HEK293 (cell line): Measurements from ENCODE around the gene SYS1.

Experiments used
- CTCF ChIA-PET: fragments of 350-600 bp; formaldehyde crosslinking; extraction: SDS; loops from one replicate; lab custom pipeline; 2021; ENCODE audit warnings: antibody characterized with exemption; lab: Yijun Ruan, JAX
- POLR2A ChIA-PET: fragments of 300-600 bp; formaldehyde crosslinking; extraction: SDS; loops from one replicate; lab custom pipeline; 2020; ENCODE audit warnings: antibody characterized with exemption, inconsistent platforms; lab: Yijun Ruan, JAX
- H3K27ac ChIP-seq: fragments of 200-500 bp; sonication (Bioruptor generic); 2 replicates; pipeline ENCODE4 v1.5.1; 2014; ENCODE audit warnings: low read depth, low read length, control low read depth, inconsistent platforms; ENCODE audit errors: extremely low read depth
- H3K36me3 ChIP-seq, 2 experiments: fragments of 200-500 bp in 1 of 2; sonication (Bioruptor generic) in 1 of 2; 1 replicate in 1 of 2; 2 replicates in 1 of 2; pipeline ENCODE4 v1.5.1; 2014 to 2017; ENCODE audit warnings: inconsistent platforms in 2 of 2, low read length in 2 of 2; ENCODE audit not compliant: control insufficient read depth in 2 of 2, insufficient read depth in 1 of 2
- H3K4me1 ChIP-seq: fragments of 200-500 bp; sonication (Bioruptor generic); 2 replicates; pipeline ENCODE4 v1.5.1; 2014; ENCODE audit warnings: mild to moderate bottlenecking, low read length, inconsistent platforms; ENCODE audit not compliant: control insufficient read depth, insufficient read depth
- H3K4me3 ChIP-seq: 2 replicates; pipeline ENCODE4 v1.5.1; 2011; ENCODE audit warnings: low read depth, mild to moderate bottlenecking, control low read depth, low read length, moderate library complexity
- H3K9me3 ChIP-seq: fragments of 200-500 bp; sonication (Bioruptor generic); 2 replicates; pipeline ENCODE4 v1.5.1; 2014; ENCODE audit warnings: low read depth, low read length, inconsistent platforms; ENCODE audit not compliant: control insufficient read depth, insufficient read depth
- ATF2 ChIP-seq: fragments of 450-650 bp; formaldehyde crosslinking; IDR thresholded peaks from 2 replicates; pipeline ENCODE4 v1.5.1; 2016; ENCODE audit warnings: missing biosample characterization, missing genetic modification characterization, low read depth
- IKZF3 ChIP-seq: fragments of 450-650 bp; IDR thresholded peaks from 2 replicates; pipeline ENCODE4 v1.5.0; 2018; ENCODE audit warnings: missing biosample characterization, mild to moderate bottlenecking, missing genetic modification characterization, moderate library complexity
- TRIM28 ChIP-seq: IDR thresholded peaks from 2 replicates; pipeline ENCODE4 v1.6.1; 2011; ENCODE audit warnings: low read length, control low read depth, borderline replicate concordance
- ZBTB10 ChIP-seq: fragments of 450-650 bp; formaldehyde crosslinking; IDR thresholded peaks from 2 replicates; pipeline ENCODE4 v1.5.1; 2016; ENCODE audit warnings: missing biosample characterization, missing genetic modification characterization
- ZNF148 ChIP-seq: fragments of 450-650 bp; formaldehyde crosslinking; IDR thresholded peaks from 2 replicates; pipeline ENCODE4 v1.5.0; 2017; ENCODE audit warnings: missing biosample characterization, missing genetic modification characterization, borderline replicate concordance
- ZNF18 ChIP-seq: fragments of 450-650 bp; formaldehyde crosslinking; IDR thresholded peaks from 2 replicates; pipeline ENCODE4 v1.5.1; 2016; ENCODE audit warnings: missing biosample characterization, missing genetic modification characterization
- ZNF311 ChIP-seq: fragments of 450-650 bp; formaldehyde crosslinking; IDR thresholded peaks from 2 replicates; pipeline ENCODE4 v1.5.1; 2017; ENCODE audit warnings: missing biosample characterization, missing genetic modification characterization, borderline replicate concordance
- ZNF324 ChIP-seq: fragments of 450-650 bp; formaldehyde crosslinking; IDR thresholded peaks from 2 replicates; pipeline ENCODE4 v1.5.1; 2016; ENCODE audit warnings: missing biosample characterization, missing genetic modification characterization
- ZNF433 ChIP-seq: fragments of 450-650 bp; formaldehyde crosslinking; IDR thresholded peaks from 2 replicates; pipeline ENCODE4 v1.5.1; 2016; ENCODE audit warnings: missing biosample characterization, missing genetic modification characterization, low read depth
- ZNF518A ChIP-seq: fragments of 450-650 bp; formaldehyde crosslinking; conservative IDR thresholded peaks from 2 replicates; pipeline ENCODE4 v1.5.1; 2016; ENCODE audit warnings: low read depth, missing biosample characterization, missing genetic modification characterization
- ZNF549 ChIP-seq: fragments of 450-650 bp; IDR thresholded peaks from 2 replicates; pipeline ENCODE4 v1.5.1; 2018; ENCODE audit warnings: missing biosample characterization, missing genetic modification characterization, mild to moderate bottlenecking, inconsistent platforms, moderate library complexity
- ZNF571 ChIP-seq: fragments of 450-650 bp; formaldehyde crosslinking; IDR thresholded peaks from 2 replicates; pipeline ENCODE4 v1.5.0; 2017; ENCODE audit warnings: missing biosample characterization, missing genetic modification characterization
- ZNF585B ChIP-seq: fragments of 450-650 bp; formaldehyde crosslinking; IDR thresholded peaks from 2 replicates; pipeline ENCODE4 v1.5.1; 2016; ENCODE audit warnings: missing biosample characterization, missing genetic modification characterization
- ZNF623 ChIP-seq: fragments of 450-650 bp; formaldehyde crosslinking; IDR thresholded peaks from 2 replicates; pipeline ENCODE4 v1.5.1; 2016; ENCODE audit warnings: missing biosample characterization, missing genetic modification characterization
- ZNF629 ChIP-seq: fragments of 450-650 bp; formaldehyde crosslinking; IDR thresholded peaks from 2 replicates; pipeline ENCODE4 v1.5.1; 2017; ENCODE audit warnings: missing biosample characterization, missing genetic modification characterization
- ZSCAN23 ChIP-seq: fragments of 450-650 bp; formaldehyde crosslinking; IDR thresholded peaks from 2 replicates; pipeline ENCODE4 v1.5.1; 2016; ENCODE audit warnings: missing biosample characterization, missing genetic modification characterization

The SYS1 gene

GRCh38 chr20:45361793-45362192 lies 1.2 kb upstream of the SYS1 start:
- Histone ChIP-seq H3K27ac (no peak overlapping the region), H3K36me3 (peaks cover 0 to 19% of the 10 kb centered on the region in 2 experiments; a peak in 1 of 3 replicates), H3K9me3 (no peaks in the 10 kb centered on the region), H3K4me1 (no peaks in the 10 kb centered on the region; the same call in 1 of the 2 replicates), H3K4me3 (no peak overlapping the region)
- CTCF ChIA-PET = interaction anchor here (0.9 to 6.5 kb wide), 9 partner anchors 9 to 88 kb away, joined by 3 to 92 read pairs (median 5); no protein-coding TSS in a partner anchor
- no peak for TF ChIP-seq ZNF311 (tag by site-specific recombination)
- TF ChIP-seq ZNF623 (tag by site-specific recombination) = no peak
- TF ChIP-seq IKZF3 = no peak
- no peak for TF ChIP-seq ZNF549
- POLR2A ChIA-PET = interaction anchor here (0.6 to 2.4 kb wide), 4 partner anchors 14 to 45 kb away, joined by 5 to 31 read pairs (median 13); partner anchors contain the start of genes DBNDD2 and SDC4

- ChIA-PET POLR2A (interaction anchor here (0.6 to 2.4 kb wide), 17 partner anchors 8 to 428 kb away, joined by 3 to 31 read pairs (median 6); partner anchors contain the start of genes DBNDD2, DNTTIP1, PIGT and SDC4), CTCF (interaction anchor here (0.6 to 6.5 kb wide), 25 partner anchors 10 to 1808 kb away, joined by 3 to 92 read pairs (median 5); no protein-coding TSS in a partner anchor)
- Histone ChIP-seq H3K27ac (peak overlapping the region; percentile 31; the same call in 1 of the 2 replicates), H3K36me3 (peaks cover 0 to 39% of the 10 kb centered on the region in 2 experiments; a peak in 1 of 3 replicates), H3K4me1 (no peaks in the 10 kb centered on the region; the same call in 1 of the 2 replicates), H3K9me3 (no peaks in the 10 kb centered on the region), H3K4me3 (peak overlapping the region; percentile 66)
- TF ChIP-seq TRIM28 (no peak), ZBTB10 (no peak), ZNF148 (tag by site-specific recombination) (no peak), ATF2 (tag by site-specific recombination) (no peak), ZNF629 (no peak), ZNF571 (tag by site-specific recombination) (no peak), ZNF18 (tag by site-specific recombination) (no peak), ZNF324 (tag by site-specific recombination) (no peak), ZNF585B (no peak), ZSCAN23 (tag by site-specific recombination) (no peak), ZNF518A (tag by site-specific recombination) (no peak), ZNF433 (no peak)
Observed at GRCh38 chr20:45363611-45364492, 896 bp downstream of the SYS1 start.
